ENCODE data around the gene ARF1.

The ARF1 gene

DNA sequence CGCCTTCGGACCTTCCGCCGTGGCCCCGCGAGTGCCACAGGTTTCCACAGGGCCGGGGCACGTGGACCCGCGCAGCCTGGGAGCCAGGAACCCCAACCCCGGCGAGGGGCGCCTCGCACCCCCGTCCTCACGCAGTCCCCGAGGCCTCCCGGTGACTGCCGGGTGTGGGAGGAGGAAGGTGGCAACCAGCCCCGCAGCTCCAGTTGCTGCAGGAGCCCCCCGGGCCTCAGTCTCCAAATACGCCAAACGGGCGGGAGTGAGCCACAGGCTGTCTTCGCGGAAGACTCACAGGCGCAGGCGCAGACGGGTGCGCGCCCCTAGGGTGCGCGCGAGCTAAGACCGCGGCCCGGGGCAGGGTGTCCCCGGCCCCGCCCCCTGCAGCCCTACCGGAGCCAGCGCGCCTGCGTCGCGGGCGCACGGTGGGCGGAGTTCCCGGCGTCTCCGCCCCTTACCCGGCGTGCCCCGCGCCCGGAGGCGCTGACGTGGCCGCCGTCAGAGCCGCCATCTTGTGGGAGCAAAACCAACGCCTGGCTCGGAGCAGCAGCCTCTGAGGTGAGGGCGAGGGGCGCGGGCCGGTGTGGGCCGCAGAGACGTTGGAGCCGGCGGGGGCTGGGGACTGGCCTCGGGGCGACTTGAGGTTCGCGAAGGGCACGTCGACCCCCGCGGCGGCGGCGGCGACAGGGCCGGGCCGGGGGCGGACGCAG, at the start of gene ARF1:
ARF1 (plus strand) TSS at position 495 of the 704 bp plus-strand sequence. CDS start 14,407 bp downstream, outside the sequence.
- DNase-seq (ENCODE audit: low read depth in 2 of 2, low spot score in 1 of 2): peak; percentile 82 to 90

DNA sequence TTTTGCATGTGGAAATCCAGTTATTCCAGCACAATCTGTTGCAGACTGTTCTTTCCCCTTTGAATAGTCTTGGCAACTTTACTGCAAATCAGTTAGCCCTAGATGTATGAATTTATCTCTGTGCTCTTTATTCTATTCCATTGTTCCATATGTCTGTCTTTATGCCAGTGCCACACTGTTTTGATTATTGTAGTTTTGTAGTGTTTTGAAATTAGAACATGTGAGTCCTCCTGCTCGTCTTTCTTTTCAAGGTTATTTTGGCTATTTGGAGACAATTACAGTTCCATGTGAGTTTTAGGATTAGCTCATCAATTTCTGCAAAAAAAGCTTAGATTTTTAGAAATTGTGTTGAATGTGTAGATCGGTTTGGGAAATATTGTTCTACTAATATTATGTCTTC, 49.1 kb upstream of the ARF1 start:
- no peak for DNase-seq (ENCODE audit: low read depth in 2 of 2, low spot score in 1 of 2)

- no peak for DNase-seq (ENCODE audit: low read depth in 2 of 2, low spot score in 1 of 2)
Observed at GRCh38 chr1:228034954-228035837, 47.3 kb upstream of the ARF1 start.

GRCh38 chr1:228035844-228036243, 46.7 kb upstream of the ARF1 start:
- DNase-seq (ENCODE audit: low read depth in 2 of 2, low spot score in 1 of 2): no peak

DNA sequence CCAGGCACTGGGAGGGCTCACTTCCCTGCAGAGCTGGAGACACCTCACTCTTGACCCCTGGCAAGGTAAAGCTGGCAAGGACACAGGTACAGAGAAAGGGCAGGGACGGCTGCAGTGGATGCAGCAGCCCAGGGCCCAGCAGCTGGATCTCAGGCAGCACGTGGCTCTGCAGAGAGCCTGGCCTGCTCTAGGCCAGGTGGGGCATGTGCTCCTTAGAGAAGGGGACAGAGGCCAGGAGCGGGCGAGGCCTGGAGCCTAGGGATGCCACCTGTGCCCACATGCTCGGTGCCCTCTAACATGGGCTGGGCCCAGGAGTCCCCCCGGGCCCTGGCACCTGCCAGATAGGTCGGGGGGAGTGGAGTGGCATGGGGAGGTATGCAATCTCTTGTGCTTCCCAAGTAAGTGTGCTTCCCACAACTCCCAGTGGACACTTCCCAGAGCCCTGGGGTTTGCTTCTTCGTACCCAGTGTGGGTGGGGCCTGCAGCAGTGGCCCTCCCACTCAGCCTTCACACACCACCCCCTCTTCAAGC, 45.7 kb upstream of the ARF1 start:
- no peak for DNase-seq (ENCODE audit: low read depth in 2 of 2, low spot score in 1 of 2)

DNA sequence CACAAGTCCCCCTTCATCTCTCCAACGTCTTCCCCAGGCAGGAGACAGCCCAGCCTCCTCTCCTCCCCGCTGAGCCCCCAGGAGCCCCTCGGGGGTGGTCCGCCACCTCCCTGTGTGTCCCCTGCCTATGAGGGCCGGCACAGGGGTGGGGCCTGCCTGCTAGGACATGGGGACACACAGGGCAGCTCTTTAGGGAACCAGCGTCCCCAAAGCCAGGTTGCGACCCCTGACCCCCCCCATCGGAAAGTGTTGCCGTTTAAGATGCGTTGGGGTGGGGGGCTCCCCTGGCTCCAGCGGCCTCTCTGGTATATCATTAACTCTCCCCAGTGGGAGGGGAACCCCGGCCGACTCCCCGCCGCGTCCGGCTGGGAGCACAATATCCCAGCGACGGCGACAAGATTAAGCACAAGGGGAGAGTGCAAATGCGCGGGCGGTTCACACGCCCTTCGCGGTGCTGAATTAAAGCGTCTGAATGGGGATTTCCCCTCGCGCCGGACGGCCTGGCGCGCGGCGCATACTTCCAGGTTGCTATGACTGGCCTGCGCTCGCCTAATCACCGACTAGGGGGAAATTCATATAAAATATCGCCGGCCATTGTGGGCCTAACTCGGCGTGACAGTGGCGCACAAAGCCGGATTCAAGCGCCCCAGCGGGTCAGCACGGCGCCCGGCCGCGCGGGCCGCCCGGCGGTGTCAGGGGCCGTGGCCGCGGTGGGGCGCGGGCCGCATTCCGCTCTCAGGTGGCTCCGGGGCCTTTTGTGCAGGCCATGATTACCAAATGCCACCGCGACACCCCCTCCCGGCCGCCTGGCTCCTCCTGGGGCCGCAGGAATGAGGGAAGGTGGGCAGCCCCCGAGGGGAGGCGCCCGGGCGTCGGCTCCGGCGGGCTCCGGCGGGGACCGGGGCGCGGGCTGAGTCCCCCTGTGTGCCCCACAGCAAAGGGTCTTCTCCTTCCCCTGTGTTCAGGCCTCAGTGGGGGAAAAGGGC, 44.8 kb upstream of the ARF1 start:
- DNase-seq (ENCODE audit: low read depth in 2 of 2, low spot score in 1 of 2): no peak

- DNase-seq (ENCODE audit: low read depth in 2 of 2, low spot score in 1 of 2): no peak
Observed at GRCh38 chr1:228038387-228039005, 44.0 kb upstream of the ARF1 start.

DNA sequence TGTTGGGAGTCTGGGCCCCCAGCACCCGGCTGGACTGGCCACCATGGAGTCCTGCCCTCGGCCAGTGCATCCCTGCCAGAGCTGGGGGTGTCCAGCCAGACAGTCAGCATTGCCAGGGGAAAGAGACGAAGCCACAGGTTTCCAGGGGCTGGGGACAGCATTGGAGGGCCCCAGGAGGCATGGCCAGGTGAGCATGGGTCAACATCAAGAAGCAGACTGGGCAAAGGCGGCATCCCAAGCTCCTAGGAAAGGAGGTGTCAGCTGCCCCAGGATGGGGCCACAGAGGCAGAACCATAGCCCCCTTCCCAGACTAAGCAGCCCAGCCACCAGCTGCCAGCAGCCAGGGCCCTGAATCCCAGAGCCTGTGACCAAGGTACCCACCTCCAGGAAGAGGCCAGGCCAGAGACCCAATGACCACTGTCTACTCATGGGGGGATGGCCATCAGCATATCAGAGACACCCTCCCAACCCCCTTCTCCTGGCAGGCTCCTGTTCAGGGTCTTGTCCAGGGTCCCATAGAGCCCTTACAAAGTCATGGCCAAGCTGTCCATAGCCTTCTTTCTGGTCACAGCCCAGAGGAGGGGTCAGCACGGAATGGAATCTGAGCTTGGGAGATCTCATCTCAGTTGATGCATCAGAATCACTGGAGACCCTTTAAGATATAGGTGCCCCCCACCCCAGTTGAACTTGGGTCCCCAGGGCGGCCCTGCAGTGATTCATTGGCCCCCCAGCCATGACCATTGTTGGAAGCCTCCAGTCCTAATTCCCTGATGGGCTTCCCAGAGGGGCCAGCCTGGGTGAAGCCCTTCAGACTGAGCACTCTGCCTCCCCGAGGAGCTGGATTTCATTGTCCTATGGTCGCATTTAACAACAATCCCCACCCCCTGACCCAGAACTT, 43.3 kb upstream of the ARF1 start:
- no peak for DNase-seq (ENCODE audit: low read depth in 2 of 2, low spot score in 1 of 2)

GRCh38 chr1:228039986-228040385, 42.5 kb upstream of the ARF1 start:
- DNase-seq (ENCODE audit: low read depth in 2 of 2, low spot score in 1 of 2): no peak

- DNase-seq (ENCODE audit: low read depth in 2 of 2, low spot score in 1 of 2): no peak
Observed at GRCh38 chr1:228041316-228041715, 41.2 kb upstream of the ARF1 start.

- no peak for DNase-seq (ENCODE audit: low read depth in 2 of 2, low spot score in 1 of 2)
Observed at GRCh38 chr1:228042508-228042907, 40.0 kb upstream of the ARF1 start.

- DNase-seq (ENCODE audit: low read depth in 2 of 2, low spot score in 1 of 2): no peak
Observed at GRCh38 chr1:228043281-228043848, 39.1 kb upstream of the ARF1 start.

- DNase-seq (ENCODE audit: low read depth in 2 of 2, low spot score in 1 of 2): no peak
Observed at GRCh38 chr1:228044961-228045360, 37.5 kb upstream of the ARF1 start.

GRCh38 chr1:228045405-228045804, 37.1 kb upstream of the ARF1 start:
- DNase-seq (ENCODE audit: low read depth in 2 of 2, low spot score in 1 of 2): no peak

- DNase-seq (ENCODE audit: low read depth in 2 of 2, low spot score in 1 of 2): no peak
Observed at GRCh38 chr1:228045871-228046270, 36.6 kb upstream of the ARF1 start.

DNA sequence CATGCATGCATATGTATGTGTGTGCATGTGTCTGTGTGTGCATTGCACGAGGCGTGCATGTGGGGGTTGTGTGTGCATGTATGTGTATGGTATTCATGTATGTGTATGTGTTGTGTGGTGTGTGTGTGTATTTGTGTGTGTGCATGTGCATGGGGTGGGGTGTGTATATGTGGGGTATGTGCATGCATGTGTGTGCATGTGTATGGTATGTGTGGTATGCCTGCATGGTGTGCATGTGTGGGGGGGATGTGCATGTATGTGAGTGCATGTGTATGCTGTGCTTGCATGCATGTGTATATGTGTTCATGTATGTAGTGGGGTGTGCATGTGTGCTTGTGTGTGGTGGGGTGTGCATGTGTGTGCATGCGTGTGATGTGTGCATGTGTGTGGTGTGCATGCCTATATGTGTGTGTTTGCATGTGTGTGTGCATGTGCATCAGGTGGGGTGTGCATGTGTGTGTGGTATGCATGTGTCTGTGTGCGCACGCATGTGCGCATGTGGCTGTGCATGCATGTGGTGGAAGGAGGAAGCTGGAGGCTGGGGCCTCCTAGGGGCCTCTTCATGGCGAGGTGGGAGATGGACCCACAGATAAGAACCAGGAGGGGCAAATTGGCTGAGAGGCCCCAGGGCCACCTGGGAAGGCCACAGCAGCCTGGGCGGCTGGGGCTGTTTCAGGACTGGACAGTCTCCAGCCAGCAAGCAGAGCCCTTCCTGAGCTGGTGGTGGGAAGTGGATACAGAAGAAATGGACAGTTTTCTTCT, 35.9 kb upstream of the ARF1 start:
- no peak for DNase-seq (ENCODE audit: low read depth in 2 of 2, low spot score in 1 of 2)

GRCh38 chr1:228047183-228047466, 35.4 kb upstream of the ARF1 start:
- no peak for DNase-seq (ENCODE audit: low read depth in 2 of 2, low spot score in 1 of 2)

- DNase-seq (ENCODE audit: low read depth in 2 of 2, low spot score in 1 of 2): no peak
Observed at GRCh38 chr1:228048120-228048519, 34.4 kb upstream of the ARF1 start.

Data from stimulated activated CD8-positive, alpha-beta memory T cell treated with anti-CD3 and anti-CD28 coated beads, Interleukin-4, amount 100 ng/mL, for 1 hour (primary cell).